Glutamatergic neuron (in vitro differentiated cells): ENCODE data around the gene SYAP1. TPM values are rescaled to one million over a fixed set of nuclear protein-coding genes. Genes with fewer than 3 reads are reported as not detected.

ENCODE experiments used
- DNase-seq: peaks from one replicate; pipeline ENCODE4 v3.0.0; 2022
- H3K27ac Mint-ChIP-seq: one replicate; pipeline ENCODE4 v1.8.0; 2020; ENCODE audit warnings: mild to moderate bottlenecking, mixed read lengths, inconsistent platforms; ENCODE audit not compliant: unreplicated experiment
- H3K27me3 Mint-ChIP-seq: one replicate; pipeline ENCODE4 v1.8.0; 2020; ENCODE audit warnings: mild to moderate bottlenecking, moderate library complexity, mixed read lengths, inconsistent platforms; ENCODE audit not compliant: unreplicated experiment
- H3K36me3 Mint-ChIP-seq: one replicate; pipeline ENCODE4 v1.8.0; 2020; ENCODE audit warnings: mild to moderate bottlenecking, mixed read lengths, inconsistent platforms; ENCODE audit not compliant: unreplicated experiment
- H3K4me1 Mint-ChIP-seq: one replicate; pipeline ENCODE4 v1.8.0; 2020; ENCODE audit warnings: mild to moderate bottlenecking, low read depth, mixed read lengths, inconsistent platforms; ENCODE audit not compliant: unreplicated experiment
- H3K4me3 Mint-ChIP-seq: one replicate; pipeline ENCODE4 v1.8.0; 2020; ENCODE audit warnings: mild to moderate bottlenecking, mixed read lengths, inconsistent platforms; ENCODE audit not compliant: unreplicated experiment
- H3K9me3 Mint-ChIP-seq: one replicate; pipeline ENCODE4 v1.8.0; 2020; ENCODE audit warnings: mild to moderate bottlenecking, moderate library complexity, mixed read lengths, inconsistent platforms; ENCODE audit not compliant: unreplicated experiment
- CTCF ChIP-seq: fragments of 200-600 bp; sonication (generic); IDR thresholded peaks from one replicate; pipeline ENCODE4 v1.5.0; 2021; ENCODE audit not compliant: partially characterized antibody, unreplicated experiment
- total RNA-seq: library from RNA; stranded (reverse); fragmentation: NEBNext Ultra II Directional; extraction: Animal tissue kit (Norgen Biotek cat#: 25700); gene quantifications from one replicate; pipeline ENCODE4 v1.2.1, GENCODE V29; 2021; ENCODE audit not compliant: unreplicated experiment

SYAP1 gene
- total RNA-seq, 1 donor from 2014 or later: 19.0 TPM

DNA sequence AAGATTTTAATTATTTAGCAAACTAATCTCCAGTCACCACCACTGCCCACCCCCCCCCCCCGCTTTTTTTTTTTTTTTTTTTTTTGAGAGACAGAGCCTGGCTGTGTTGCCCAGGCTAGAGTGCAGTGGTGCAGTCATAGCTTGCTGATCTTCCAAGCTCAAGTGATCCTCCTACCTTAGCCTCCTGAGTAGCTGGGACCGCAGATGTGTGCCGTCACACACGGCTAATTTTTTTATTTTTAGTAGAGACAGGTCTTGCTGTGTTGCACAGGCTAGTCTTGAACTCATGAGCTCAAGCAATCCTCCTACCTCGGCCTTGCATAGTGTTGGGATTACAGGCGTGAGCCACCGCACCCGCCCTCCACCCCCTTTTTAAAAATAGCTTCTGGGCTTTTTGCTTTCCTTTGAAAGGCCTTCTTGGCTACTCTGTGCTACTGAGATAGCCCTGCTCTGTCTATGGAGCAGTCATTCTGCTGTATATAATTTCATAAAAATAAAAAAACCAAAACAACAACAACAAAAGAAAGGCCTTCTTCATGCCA is 85.6 kb downstream of the SYAP1 start:
- Mint-ChIP-seq H3K27ac (no peak overlapping the region), H3K36me3 (no peaks in the 10 kb centered on the region), H3K4me1 (no peaks in the 10 kb centered on the region), H3K4me3 (no peak overlapping the region), H3K9me3 (no peaks in the 10 kb centered on the region), H3K27me3 (no peaks in the 10 kb centered on the region)
- no peak for DNase-seq
- no peak for TF ChIP-seq CTCF

- Mint-ChIP-seq H3K9me3 (no peaks in the 10 kb centered on the region), H3K4me1 (no peaks in the 10 kb centered on the region), H3K27me3 (no peaks in the 10 kb centered on the region), H3K4me3 (no peak overlapping the region), H3K27ac (no peak overlapping the region), H3K36me3 (no peaks in the 10 kb centered on the region)
- no peak for TF ChIP-seq CTCF
- DNase-seq: no peak
These were observed 88.1 kb downstream of the SYAP1 start for GRCh38 chrX:16807548-16807947.

- no peaks in the 10 kb centered on the region for H3K4me1 Mint-ChIP-seq
- no peak for TF ChIP-seq CTCF
- no peak overlapping the region for H3K4me3 Mint-ChIP-seq
- no peaks in the 10 kb centered on the region for H3K27me3 Mint-ChIP-seq
- DNase-seq: no peak
- no peak overlapping the region for H3K27ac Mint-ChIP-seq
- no peaks in the 10 kb centered on the region for H3K36me3 Mint-ChIP-seq
- no peaks in the 10 kb centered on the region for H3K9me3 Mint-ChIP-seq
These were observed 88.6 kb downstream of the SYAP1 start for GRCh38 chrX:16807976-16808542.

DNA sequence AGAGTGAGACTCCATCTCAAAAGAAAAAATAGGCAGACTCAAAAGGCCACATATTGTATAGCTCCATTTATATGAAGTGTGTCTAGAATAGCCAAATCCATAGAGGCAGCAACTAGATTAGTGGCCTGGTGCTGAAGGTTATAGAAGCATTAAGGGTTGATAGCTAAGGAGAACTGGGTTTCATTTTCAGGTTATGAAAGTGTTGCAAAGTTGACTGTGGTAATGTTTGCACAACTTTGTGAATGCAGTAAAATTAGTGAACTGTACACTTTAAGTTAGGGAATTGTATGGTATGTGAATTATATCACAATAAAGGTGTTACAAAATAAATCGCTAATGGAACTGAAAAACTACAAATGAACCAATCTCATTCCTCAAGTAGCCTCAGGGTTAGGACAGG is 95.2 kb downstream of the SYAP1 start:
- Mint-ChIP-seq H3K9me3 (no peaks in the 10 kb centered on the region), H3K4me3 (no peak overlapping the region), H3K4me1 (peaks cover 7% of the 10 kb centered on the region), H3K36me3 (no peaks in the 10 kb centered on the region), H3K27me3 (no peaks in the 10 kb centered on the region), H3K27ac (no peak overlapping the region)
- TF ChIP-seq CTCF: no peak
- no peak for DNase-seq

Other genes with a start within 250 kb of the SYAP1 start
- gene S100G, start 69.5 kb upstream of the SYAP1 start, total RNA-seq: not detected
- 29.0 TPM for gene CTPS2, start 6.9 kb upstream of the SYAP1 start, total RNA-seq
- gene TXLNG, start 66.9 kb downstream of the SYAP1 start, total RNA-seq: 10.4 TPM
- gene RBBP7, start 150.8 kb downstream of the SYAP1 start, total RNA-seq: 79.2 TPM
- 3.1 TPM for gene REPS2, start 227.0 kb downstream of the SYAP1 start, total RNA-seq